LNCAP (cell line): Measurements from ENCODE around the gene MRAS.

ENCODE experiments used
- CTCF ChIP-seq: fragments of 450-650 bp; IDR thresholded peaks from 2 replicates; pipeline ENCODE4 v1.5.1; 2017; ENCODE audit warnings: mild to moderate bottlenecking

The MRAS gene

GRCh38 chr3:138418601-138419206 lies 70.3 kb downstream of the MRAS start:
- TF ChIP-seq CTCF = no peak

DNA sequence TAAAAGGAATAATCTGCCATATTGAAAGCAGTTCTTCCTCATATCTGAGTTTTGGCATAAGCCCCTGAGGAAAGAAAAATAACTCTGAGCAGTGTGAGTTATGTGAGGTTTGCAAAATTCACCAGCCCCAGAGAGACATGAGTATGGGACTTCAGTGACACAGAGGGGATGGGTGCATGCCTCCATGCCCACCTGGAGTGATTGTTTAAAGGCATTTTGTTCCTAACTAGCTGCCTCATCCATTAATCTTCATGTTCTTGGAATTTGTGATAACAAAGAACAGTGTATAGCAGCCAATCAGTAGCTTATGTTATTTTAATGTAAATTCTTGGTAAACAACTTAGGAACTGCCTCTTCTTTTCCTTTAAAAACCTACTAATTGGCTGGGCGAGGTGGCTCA lies 74.9 kb downstream of the MRAS start:
- no peak for TF ChIP-seq CTCF

DNA sequence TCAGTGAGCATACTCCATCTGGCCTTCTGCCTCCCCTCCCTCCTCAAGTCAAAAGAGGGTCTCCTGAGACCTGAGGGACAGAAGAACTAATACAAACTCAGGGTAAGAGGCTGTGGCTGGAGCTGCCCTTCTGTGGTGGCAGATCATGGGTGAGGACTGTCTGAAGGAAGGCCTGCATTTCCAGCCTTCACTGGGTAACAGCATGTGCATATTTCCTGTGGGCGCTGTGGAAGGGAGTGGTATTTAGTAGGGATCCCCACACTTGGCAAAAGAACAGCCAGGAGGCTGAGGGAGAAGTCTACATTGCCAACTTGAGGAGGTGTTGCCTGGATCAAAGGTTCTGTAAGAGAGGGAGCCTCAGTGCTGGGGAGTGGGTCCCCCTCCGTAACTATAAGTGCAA lies 75.9 kb downstream of the MRAS start:
- no peak for TF ChIP-seq CTCF

- TF ChIP-seq CTCF = no peak; the same call in 1 of the 2 replicates
These were observed 77.8 kb downstream of the MRAS start for GRCh38 chr3:138426211-138426610.

DNA sequence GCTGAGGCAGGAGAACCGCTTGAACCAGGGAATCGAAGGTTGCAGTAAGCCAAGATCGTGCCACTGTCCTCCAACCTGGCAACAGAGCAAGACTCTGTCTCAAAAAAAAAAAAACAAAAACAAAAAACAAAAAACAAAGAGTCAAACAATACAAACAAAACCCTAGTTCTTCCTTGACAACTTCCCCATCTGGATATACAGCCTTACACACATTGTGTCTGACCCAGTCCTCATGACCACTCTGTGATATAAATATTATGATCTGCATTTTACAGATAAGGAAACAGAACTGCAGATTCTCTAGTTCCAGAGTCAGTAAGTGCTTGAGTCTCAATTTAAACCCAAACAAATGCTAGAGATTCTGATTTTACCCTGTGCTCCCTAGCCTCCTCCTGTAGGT lies 81.3 kb downstream of the MRAS start:
- no peak for TF ChIP-seq CTCF

DNA sequence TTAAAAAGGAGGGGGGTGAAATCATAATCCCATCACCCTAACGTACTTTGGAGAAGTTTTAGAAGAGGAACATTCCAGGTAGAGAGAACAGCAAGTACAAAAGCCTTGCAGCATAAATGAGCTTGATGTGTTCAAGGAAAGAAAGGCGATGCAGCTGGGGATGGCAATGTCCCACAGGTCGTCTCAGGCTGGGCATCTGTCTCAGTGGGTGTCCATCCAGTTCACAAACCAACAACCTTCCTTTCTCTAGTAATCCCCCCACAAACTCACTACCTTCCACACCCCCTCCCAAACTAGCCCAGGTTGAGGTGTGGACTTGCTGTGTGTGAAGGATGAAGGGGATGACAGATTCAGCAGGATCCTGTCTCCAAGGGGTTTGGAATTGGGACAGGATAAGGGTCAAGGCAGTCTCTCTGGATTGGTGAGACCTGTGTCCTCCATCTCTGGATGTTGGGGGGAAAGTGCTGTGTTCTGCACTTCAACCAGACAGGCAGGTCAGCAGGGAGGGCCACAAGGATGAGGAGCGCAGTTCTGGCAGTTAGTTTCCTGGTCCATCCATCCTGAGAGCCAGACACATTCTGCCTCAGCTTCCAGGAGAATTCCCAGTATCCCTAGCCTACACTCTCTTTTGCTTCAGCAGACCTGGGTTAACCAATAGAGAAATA lies 84.3 kb downstream of the MRAS start:
- no peak for TF ChIP-seq CTCF

DNA sequence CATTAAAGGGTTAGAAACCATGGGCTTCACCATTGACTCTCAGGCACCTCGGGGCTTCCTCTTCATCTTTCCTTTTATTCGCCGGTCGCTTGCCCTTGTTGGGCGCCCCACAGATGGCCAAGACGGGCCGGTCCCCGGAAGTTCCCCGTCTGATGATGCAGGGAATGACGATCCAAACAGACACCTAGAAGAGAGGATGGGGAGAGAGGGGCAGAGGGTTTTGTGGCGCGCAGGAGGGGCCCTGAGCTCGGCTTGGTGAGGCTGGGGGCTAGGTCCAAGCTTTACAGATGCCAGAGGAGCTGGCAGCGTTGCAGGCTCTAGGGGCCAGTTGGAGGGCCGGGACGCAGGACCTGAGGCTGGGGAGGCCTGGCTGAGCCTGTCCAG lies 85.5 kb downstream of the MRAS start:
- TF ChIP-seq CTCF = no peak
